Activated CD4-positive, alpha-beta memory T cell treated with anti-CD3 and anti-CD28 coated beads, Interleukin-2, amount 10 ng/mL, durations not matched to agents 7 days and 5 days (primary cell): ENCODE measurements around the gene NUDT2. TPM values are rescaled to one million over a fixed set of nuclear protein-coding genes. Genes with fewer than 3 reads are reported as not detected.
A peak's percentile ranks its signal among the peaks of the same experiment; 100 is the strongest.
"Not testable (repeated sequence)": the region's sequence is repeated elsewhere in the genome, so short reads cannot be mapped to it uniquely, and the experiment has no call there.

ENCODE experiments used
- CTCF ChIA-PET: fragments of 350-600 bp; sonication (Branson Sonifier 250); formaldehyde crosslinking; loops from one replicate; lab custom pipeline; 2021; ENCODE audit warnings: antibody characterized with exemption, inconsistent platforms; lab: Charles Lee
- POLR2A ChIA-PET: fragments of 350-600 bp; sonication (Branson Sonifier 250); formaldehyde crosslinking; loops from one replicate; lab custom pipeline; 2021; ENCODE audit warnings: antibody characterized with exemption; lab: Charles Lee
- DNase-seq: peaks from one replicate; pipeline ENCODE4 v3.0.0-alpha.2; 2020
- H3K27ac Mint-ChIP-seq: one replicate; pipeline ENCODE4 v1.8.0; 2021; ENCODE audit warnings: mild to moderate bottlenecking, mixed read lengths
- H3K27me3 Mint-ChIP-seq: one replicate; pipeline ENCODE4 v1.8.0; 2021; ENCODE audit warnings: mixed read lengths
- H3K36me3 Mint-ChIP-seq: one replicate; pipeline ENCODE4 v1.8.0; 2021; ENCODE audit warnings: low read depth, mixed read lengths
- H3K4me1 Mint-ChIP-seq: one replicate; pipeline ENCODE4 v1.8.0; 2021; ENCODE audit warnings: mixed read lengths
- H3K4me3 Mint-ChIP-seq: one replicate; pipeline ENCODE4 v1.8.0; 2021; ENCODE audit warnings: mild to moderate bottlenecking, mixed read lengths
- H3K9me3 Mint-ChIP-seq: one replicate; pipeline ENCODE4 v1.8.0; 2021; ENCODE audit warnings: mixed read lengths
- total RNA-seq, 2 experiments: library from RNA; stranded (reverse); gene quantifications; one replicate each; pipeline ENCODE4 v1.2.3, GENCODE V29; 2021

NUDT2 gene
- 10 to 100 TPM; 33.3 to 35.0 TPM for total RNA-seq

DNA sequence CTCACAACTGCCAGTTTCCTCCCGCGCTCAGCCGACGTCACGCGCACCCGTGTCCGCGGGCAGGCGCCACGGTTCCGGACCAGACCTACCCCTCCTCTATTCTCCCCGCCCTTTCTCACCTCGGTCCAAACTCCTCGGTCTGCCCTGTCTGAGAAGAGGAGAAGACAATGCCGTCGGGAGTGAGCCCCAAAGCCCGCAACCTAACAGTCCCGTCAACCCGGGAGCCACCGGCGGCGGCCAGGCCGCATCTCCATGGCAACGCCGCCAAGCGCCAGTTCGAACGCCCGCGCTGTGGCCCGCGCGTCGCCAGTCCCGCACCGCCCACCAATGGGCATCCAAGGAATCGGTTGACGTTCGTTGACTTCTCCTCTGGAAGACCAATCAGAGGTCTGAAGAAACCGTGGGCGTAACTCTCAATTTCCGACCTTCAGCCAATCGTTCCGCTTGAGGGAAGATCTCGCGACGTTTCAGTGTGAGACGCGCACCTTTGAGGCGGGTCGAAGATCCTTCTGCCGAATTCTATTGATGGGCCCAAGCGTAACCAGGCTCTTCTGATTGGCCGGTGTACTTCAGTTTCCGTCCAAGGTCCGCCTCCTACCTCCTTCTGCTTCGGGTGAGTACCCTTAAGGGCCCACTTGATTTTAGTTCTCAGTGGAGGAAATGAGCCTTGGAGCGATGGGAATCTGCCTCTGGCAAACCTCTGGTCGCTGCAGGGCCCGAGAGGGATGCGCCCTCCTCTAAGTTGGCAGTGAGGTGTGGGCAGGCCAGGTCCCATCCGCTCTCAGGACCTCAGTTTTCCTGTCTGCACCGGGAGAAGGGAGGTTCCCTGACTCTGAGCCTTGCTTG, at the start of gene NUDT2, which contains the start of gene KIF24:
NUDT2 (plus strand) TSS at position 583 of the 846 bp plus-strand sequence. CDS start 9,471 bp downstream, outside the sequence.
KIF24 (minus strand) TSS at position 282 of the 846 bp plus-strand sequence. CDS start 17,922 bp downstream, outside the sequence.
- POLR2A ChIA-PET = interaction anchor here (1.9 kb wide), 2 partner anchors 47 to 281 kb away, joined by 6 to 7 read pairs; partner anchors contain the start of genes MYORG and UBAP2
- H3K9me3 Mint-ChIP-seq = no peaks in the 10 kb centered on the region
- H3K4me3 Mint-ChIP-seq = peak within 1 kb of the TSS; percentile 87
- peaks cover 3% of the 10 kb centered on the region for H3K36me3 Mint-ChIP-seq
- H3K27ac Mint-ChIP-seq = peak within 1 kb of the TSS; percentile 93
- CTCF ChIA-PET = interaction anchor here (1.7 kb wide), 1 partner anchor 48 kb away, joined by 10 read pairs; the partner anchor contains the start of gene MYORG
- peak; percentile 97 for DNase-seq
- no peaks in the 10 kb centered on the region for H3K27me3 Mint-ChIP-seq
- peaks cover 45% of the 10 kb centered on the region for H3K4me1 Mint-ChIP-seq

DNA sequence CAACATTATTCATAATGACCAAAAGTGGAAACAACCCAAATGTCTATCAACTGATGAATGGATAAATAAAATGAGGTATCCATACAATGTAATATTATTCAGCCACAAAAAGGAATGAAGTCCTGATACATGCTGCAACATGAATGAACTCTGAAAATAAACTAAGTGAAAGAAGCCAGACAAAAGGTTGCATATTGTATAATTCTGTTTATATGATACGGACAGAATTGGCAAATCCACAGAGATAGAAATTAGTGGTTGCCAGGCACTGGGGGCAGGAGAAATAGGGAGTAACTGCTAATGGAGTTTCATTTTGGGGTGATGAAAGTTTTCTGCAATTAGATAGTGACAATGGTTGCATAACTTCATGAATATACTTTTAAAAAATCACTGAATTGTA, 47.3 kb upstream of the NUDT2 start:
- H3K27me3 Mint-ChIP-seq = no peaks in the 10 kb centered on the region

DNA sequence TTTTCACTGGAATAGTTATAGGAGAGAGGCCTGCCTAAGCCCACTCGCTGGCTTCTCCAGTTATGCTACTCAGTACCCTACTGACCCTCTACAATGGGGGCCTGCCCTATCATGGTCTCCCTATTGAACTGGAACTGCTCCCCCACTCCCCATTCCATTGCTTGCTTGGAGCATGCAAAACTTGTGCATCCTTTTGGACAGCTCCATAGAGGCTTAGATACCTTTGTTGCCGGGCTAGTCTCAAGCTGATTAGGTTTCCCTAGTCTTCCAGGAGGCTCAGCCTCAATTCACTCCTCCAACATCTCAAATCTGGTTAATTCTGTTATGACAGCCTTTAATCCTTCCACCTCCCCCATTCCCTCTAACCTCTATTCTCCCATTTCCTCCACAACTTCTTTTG, 40.2 kb upstream of the NUDT2 start:
- CTCF ChIA-PET = no interaction called here
- H3K36me3 Mint-ChIP-seq = peaks cover 14% of the 10 kb centered on the region
- H3K4me1 Mint-ChIP-seq = no peaks in the 10 kb centered on the region
- H3K9me3 Mint-ChIP-seq = no peaks in the 10 kb centered on the region
- DNase-seq = no peak
- H3K27me3 Mint-ChIP-seq = no peaks in the 10 kb centered on the region
- H3K27ac Mint-ChIP-seq = no peak overlapping the region
- no peak overlapping the region for H3K4me3 Mint-ChIP-seq
- POLR2A ChIA-PET = no interaction called here

More for the DNA sequence above, 47.3 kb upstream of the NUDT2 start:
- DNase-seq = no peak
- H3K4me3 Mint-ChIP-seq = no peak overlapping the region
- no peaks in the 10 kb centered on the region for H3K9me3 Mint-ChIP-seq
- ChIA-PET CTCF (no interaction called here), POLR2A (no interaction called here)
- H3K27ac Mint-ChIP-seq = no peak overlapping the region
- H3K4me1 Mint-ChIP-seq = peaks cover 5% of the 10 kb centered on the region
- peaks cover 27% of the 10 kb centered on the region for H3K36me3 Mint-ChIP-seq

DNA sequence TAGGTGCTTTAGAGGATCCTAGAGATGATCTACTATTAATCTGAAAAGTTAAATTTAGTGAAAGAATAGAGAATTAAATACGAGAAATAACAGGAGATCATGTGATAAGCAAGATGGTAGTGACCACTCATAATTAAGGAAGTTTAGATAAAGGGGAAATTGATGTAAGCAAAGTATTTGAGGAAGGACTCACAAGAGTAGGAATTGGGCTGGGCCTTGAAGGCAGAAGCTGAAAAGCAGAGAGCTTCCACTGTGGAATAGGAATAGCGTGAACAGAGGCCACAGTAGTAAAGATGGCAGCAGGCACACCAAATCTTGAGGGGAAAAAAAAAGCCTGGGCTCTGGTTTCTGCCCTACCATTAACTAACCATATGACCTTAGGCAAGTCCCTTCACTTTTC, 38.3 kb upstream of the NUDT2 start:
- POLR2A ChIA-PET = no interaction called here
- CTCF ChIA-PET = no interaction called here
- Mint-ChIP-seq H3K4me3 (no peak overlapping the region), H3K9me3 (no peaks in the 10 kb centered on the region), H3K36me3 (peaks cover 7% of the 10 kb centered on the region), H3K27me3 (no peaks in the 10 kb centered on the region), H3K4me1 (no peaks in the 10 kb centered on the region), H3K27ac (no peak overlapping the region)
- DNase-seq = no peak

DNA sequence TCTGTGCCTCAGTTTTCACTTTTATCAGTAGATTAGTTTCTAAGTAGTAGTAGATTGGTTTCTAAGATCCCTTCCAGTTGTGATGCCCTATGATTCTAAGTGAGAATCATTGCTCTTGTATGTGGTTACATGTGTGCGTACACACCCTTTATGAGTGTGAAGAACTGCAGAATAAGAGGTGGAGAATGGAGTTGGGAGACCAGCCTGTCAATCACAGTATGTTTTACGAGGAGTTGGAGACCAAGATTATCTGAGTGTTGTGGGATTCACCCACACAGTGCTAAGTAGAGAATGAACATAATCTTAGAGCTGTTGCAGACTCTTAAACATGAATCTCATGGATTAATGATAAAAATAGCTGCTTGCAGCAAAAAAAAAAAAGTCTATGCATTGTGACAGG, 37.9 kb upstream of the NUDT2 start:
- CTCF ChIA-PET = no interaction called here
- no peak for DNase-seq

DNA sequence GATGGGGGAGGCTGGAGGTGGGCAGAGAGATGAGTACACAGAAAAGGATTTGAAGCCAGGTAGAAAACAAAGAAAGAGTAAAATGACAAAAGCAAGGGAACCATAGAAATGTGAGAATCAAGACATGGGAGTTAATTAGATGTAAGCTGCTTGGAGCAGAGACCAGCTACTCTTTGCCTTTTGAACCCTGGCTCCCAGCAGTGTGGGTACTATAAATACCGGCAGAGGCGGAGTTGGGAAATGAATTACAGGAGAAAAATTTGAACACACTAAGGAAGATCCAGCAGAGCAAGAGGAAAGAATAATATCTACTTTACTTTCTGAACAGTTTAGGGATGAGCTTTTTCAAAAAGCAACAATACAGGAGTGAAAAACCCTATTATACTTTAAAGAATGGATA, 36.8 kb upstream of the NUDT2 start:
- ChIA-PET CTCF (interaction anchor here (1.0 kb wide), 1 partner anchor 40 kb away, joined by 3 read pairs; no protein-coding TSS in a partner anchor), POLR2A (no interaction called here)
- no peaks in the 10 kb centered on the region for H3K27me3 Mint-ChIP-seq
- no peaks in the 10 kb centered on the region for H3K9me3 Mint-ChIP-seq
- no peak overlapping the region for H3K27ac Mint-ChIP-seq
- H3K4me1 Mint-ChIP-seq = no peaks in the 10 kb centered on the region
- H3K36me3 Mint-ChIP-seq = no peaks in the 10 kb centered on the region
- no peak for DNase-seq
- H3K4me3 Mint-ChIP-seq = no peak overlapping the region

More for the DNA sequence above, 37.9 kb upstream of the NUDT2 start:
- Mint-ChIP-seq H3K27me3 (no peaks in the 10 kb centered on the region), H3K9me3 (no peaks in the 10 kb centered on the region), H3K4me3 (no peak overlapping the region), H3K27ac (no peak overlapping the region), H3K4me1 (no peaks in the 10 kb centered on the region), H3K36me3 (peaks cover 7% of the 10 kb centered on the region)
- POLR2A ChIA-PET = no interaction called here

DNA sequence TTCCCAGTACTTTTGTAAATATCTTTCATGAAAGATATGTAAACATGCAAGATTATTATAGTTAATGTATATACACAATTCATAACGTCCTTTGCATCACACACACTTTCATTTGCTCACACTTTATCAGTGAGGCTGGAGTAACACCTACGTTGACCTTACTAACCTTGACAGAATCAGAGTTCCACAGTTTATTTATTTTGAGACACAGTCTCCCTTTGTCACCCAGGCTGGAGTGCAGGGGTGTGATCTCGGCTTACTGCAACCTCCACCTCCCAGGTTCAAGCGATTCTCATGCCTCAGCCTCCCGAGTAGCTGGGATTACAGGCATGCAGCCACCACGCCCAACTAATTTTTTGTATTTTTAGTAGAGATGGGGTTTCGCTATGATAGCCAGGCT, 28.3 kb upstream of the NUDT2 start:
- DNase-seq, H3K9me3 Mint-ChIP-seq, POLR2A ChIA-PET, H3K4me1 Mint-ChIP-seq, H3K27ac Mint-ChIP-seq, H3K36me3 Mint-ChIP-seq, H3K4me3 Mint-ChIP-seq, H3K27me3 Mint-ChIP-seq: not testable (repeated sequence)
- CTCF ChIA-PET = interaction anchor here (0.7 kb wide), 1 partner anchor 577 kb away, joined by 3 read pairs; no protein-coding TSS in a partner anchor

DNA sequence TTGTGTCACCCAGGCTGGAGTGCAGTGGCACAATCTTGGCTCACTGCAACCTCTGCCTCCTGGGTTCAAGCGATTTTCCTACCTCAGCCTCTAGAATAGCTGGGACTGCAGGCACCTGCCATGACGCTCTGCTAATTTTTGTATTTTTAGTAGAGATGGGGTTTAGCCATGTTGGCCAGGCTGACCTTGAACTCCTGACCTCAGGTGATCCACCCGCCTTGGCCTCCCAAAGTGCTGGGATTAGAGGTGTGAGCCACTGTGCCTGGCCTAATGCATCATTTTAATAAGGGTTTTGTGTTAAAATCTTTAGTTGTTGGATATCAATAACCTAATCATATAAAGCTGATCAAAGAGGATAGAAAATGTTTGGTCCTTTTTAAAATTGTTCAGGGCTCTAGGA, 21.1 kb upstream of the NUDT2 start:
- H3K4me3 Mint-ChIP-seq, CTCF ChIA-PET, DNase-seq, POLR2A ChIA-PET, H3K36me3 Mint-ChIP-seq, H3K9me3 Mint-ChIP-seq, H3K27me3 Mint-ChIP-seq, H3K4me1 Mint-ChIP-seq, H3K27ac Mint-ChIP-seq: not testable (repeated sequence)

DNA sequence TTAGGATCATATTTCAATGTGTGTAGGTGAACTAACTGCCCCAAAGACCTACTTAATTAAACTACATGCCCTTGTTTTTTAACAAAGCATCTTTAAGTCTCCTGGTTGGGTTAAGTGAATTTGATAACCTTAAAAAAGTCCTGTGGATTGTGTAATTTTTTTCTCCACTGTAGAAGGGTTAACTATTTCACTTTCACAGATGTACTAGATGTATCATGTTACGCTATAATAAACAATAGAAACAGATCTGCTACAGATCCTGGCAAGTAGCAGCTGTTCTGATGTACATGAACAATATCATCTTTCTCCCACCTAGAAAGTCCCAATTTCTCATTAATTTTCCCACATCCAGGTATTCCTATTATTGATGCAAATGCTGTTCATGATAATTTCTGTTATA, 19.2 kb upstream of the NUDT2 start:
- Mint-ChIP-seq H3K4me1 (no peaks in the 10 kb centered on the region), H3K4me3 (no peak overlapping the region), H3K9me3 (no peaks in the 10 kb centered on the region), H3K36me3 (peaks cover 6% of the 10 kb centered on the region), H3K27me3 (no peaks in the 10 kb centered on the region), H3K27ac (no peak overlapping the region)
- ChIA-PET POLR2A (no interaction called here), CTCF (no interaction called here)
- no peak for DNase-seq

DNA sequence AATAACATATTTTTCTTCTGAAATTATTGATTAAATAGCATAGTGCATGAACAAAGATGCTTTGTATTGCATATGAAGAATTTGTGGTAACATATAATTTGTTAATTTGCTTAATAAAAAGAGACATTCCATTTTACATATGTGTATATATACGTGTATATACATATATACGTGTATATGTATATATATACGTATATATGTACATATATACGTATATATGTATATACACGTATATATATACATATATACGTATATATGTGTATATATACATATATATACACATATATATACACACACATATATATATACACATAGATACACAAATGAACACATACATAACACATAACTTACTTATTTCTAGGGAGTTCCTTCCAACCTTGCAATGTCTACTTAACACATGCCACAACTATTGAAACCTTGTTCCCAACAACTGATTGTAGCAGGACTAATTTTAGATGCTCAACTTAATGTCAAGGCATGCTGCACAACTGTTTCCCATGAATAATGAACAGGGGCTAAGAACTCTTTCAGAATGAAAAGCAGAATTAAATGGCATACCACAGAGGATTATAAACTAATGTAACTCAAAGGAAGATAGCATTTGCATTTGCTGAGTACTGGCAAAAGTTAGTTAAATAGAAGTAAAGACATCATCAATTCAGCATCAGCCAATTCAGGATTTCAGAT, 17.7 kb upstream of the NUDT2 start:
- CTCF ChIA-PET = no interaction called here

DNA sequence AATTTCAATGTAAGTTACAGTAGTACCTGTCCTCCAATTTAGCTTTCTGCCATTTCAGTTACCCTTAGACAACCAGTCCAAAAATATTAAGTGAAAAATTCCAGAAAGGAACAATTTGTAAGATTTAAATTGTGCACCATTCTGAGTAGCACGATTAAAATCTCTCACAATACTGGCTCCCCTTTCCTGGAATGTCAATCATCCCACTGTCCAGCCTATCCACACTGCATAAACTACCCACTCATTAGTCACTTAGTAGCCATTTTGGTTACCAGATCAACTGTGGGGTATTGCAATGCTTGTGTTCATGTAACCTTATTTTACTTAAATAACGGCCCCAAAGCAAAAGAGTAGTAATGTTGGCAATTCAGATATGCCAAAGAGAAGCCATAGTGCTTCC, 11.9 kb upstream of the NUDT2 start:
- Mint-ChIP-seq H3K27me3 (no peaks in the 10 kb centered on the region), H3K4me3 (no peak overlapping the region), H3K9me3 (no peaks in the 10 kb centered on the region), H3K4me1 (peaks cover 2% of the 10 kb centered on the region), H3K27ac (no peak overlapping the region), H3K36me3 (no peaks in the 10 kb centered on the region)
- no peak for DNase-seq
- CTCF ChIA-PET = interaction anchor here (0.5 to 1.1 kb wide), 2 partner anchors 474 to 503 kb away, joined by 3 read pairs; no protein-coding TSS in a partner anchor
- POLR2A ChIA-PET = interaction anchor here (0.9 kb wide), 1 partner anchor 11 kb away, joined by 3 read pairs; no protein-coding TSS in a partner anchor

More for the DNA sequence above, 17.7 kb upstream of the NUDT2 start:
- Mint-ChIP-seq H3K9me3 (no peaks in the 10 kb centered on the region), H3K4me3 (no peak overlapping the region), H3K36me3 (peaks cover 4% of the 10 kb centered on the region), H3K27ac (no peak overlapping the region), H3K4me1 (no peaks in the 10 kb centered on the region), H3K27me3 (no peaks in the 10 kb centered on the region)
- POLR2A ChIA-PET = no interaction called here
- no peak for DNase-seq

DNA sequence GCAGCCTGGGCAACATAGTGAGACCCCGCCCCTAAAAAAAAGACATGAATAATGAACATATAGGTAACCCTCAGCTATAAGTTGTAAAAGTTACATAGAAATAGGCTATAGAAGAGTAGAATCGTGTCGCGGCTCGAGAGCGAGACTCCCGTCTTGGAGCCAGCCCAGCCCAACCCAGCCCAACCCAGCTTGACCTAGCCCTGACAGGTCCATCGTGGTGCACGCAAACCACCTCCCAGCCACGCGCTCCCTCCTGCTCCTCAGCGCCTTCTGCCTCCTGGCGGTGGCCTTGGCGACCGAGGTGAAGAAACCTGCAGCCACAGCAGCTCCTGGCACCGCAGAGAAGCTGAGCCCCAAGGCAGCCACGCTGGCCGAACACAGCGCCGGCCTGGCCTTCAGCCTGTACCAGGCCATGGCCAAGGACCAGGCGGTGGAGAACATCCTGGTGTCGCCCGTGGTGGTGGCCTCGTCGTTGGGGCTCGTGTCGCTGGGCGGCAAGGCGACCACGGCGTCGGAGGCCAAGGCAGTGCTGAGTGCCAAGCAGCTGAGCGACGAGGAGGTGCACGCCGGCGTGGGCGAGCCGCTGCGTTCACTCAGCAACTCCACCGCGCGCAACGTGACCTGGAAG, 11.1 kb upstream of the NUDT2 start:
- Mint-ChIP-seq H3K4me3 (no peak overlapping the region), H3K4me1 (peaks cover 2% of the 10 kb centered on the region), H3K27me3 (no peaks in the 10 kb centered on the region), H3K9me3 (no peaks in the 10 kb centered on the region), H3K36me3 (no peaks in the 10 kb centered on the region), H3K27ac (no peak overlapping the region)
- ChIA-PET POLR2A (interaction anchor here (0.9 kb wide), 1 partner anchor 10 kb away, joined by 3 read pairs; no protein-coding TSS in a partner anchor), CTCF (interaction anchor here (0.5 to 1.1 kb wide), 2 partner anchors 475 to 504 kb away, joined by 3 read pairs; no protein-coding TSS in a partner anchor)
- DNase-seq = no peak
